Measurements from ENCODE around the gene STAG2. TPM values are rescaled to one million over a fixed set of nuclear protein-coding genes. Genes with fewer than 3 reads are reported as not detected.

STAG2 gene
- polyA plus RNA-seq, 3 donors = 20.6 to 56.2 (median 40.9) TPM

DNA sequence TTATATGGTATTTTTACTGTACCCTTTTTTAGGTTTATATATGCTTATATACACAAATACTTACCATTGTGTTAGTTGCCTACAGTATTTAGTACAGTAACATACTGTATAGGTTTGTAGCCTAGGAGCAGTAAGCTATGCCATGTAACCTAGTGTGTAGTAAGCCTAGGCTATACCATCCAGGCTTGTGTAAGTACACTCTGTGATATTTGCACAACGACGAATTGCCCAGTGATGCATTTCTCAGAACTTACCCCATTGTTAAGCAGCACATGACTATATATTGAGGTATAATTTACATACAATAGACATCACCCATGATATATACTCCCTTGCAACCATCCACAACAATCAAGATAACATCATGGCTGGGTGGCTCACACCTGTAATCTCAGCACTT is 40.1 kb downstream of the STAG2 start:
- H3K4me3 Mint-ChIP-seq = no peak overlapping the region
- peak overlapping the region in 1 of 2 donors; percentile 7 for H3K27ac ChIP-seq (ENCODE audit: low read depth in 1 of 2, low read length in 2 of 2)
- H3K9ac ChIP-seq (ENCODE audit: insufficient read depth, low read length, poor library complexity, severe bottlenecking) = no peak overlapping the region
- H2AFZ ChIP-seq (ENCODE audit: insufficient read depth, low read depth, low read length, poor library complexity, severe bottlenecking) = no peak overlapping the region
- no peaks in the 10 kb centered on the region for H3K36me3 ChIP-seq (replicated peaks in 1 of 2; ENCODE audit: control insufficient read depth in 1 of 2, insufficient read depth in 2 of 2, low read length in 2 of 2)
- no peak for DNase-seq
- no CpG with 5 or more reads among the region's 2 CpGs for WGBS (ENCODE audit: insufficient coverage)
- no peak for TF ChIP-seq CTCF (IDR thresholded peaks at IDR 0.05)
- H3K9me3 ChIP-seq (replicated peaks in 1 of 2; ENCODE audit: control insufficient read depth in 1 of 2, insufficient read depth in 1 of 2, low read length in 2 of 2) = no peaks in the 10 kb centered on the region
- peaks cover 0 to 2% (median 0%) of the 10 kb centered on the region in 7 donors for H3K9me3 Mint-ChIP-seq
- peaks cover 90% of the 10 kb centered on the region for H4K20me1 ChIP-seq (ENCODE audit: insufficient read depth, low read length)
- H3K27me3 ChIP-seq (ENCODE audit: control insufficient read depth in 2 of 2, insufficient read depth in 2 of 2, low read length in 2 of 2) = no peaks in the 10 kb centered on the region
- no peaks in the 10 kb centered on the region for H3K27me3 Mint-ChIP-seq (ENCODE audit: low read depth in 3 of 3)
- H3K27ac Mint-ChIP-seq = no peak overlapping the region
- H3K79me2 ChIP-seq (ENCODE audit: insufficient read depth, low read length) = peaks cover 100% of the 10 kb centered on the region
- H3K4me1 Mint-ChIP-seq = peaks cover 18% of the 10 kb centered on the region
- no peak overlapping the region for H3K4me3 ChIP-seq (replicated peaks in 1 of 3; ENCODE audit: low read depth in 2 of 3, low read length in 3 of 3)
- H3K4me1 ChIP-seq (ENCODE audit: control insufficient read depth in 1 of 2, insufficient read depth in 2 of 2, low read length in 2 of 2) = no peaks in the 10 kb centered on the region
- H3K36me3 Mint-ChIP-seq = peaks cover 0 to 3% of the 10 kb centered on the region in 2 donors
- intact Hi-C loops (cut with micrococcal nuclease) = no loop called here
- H3K4me2 ChIP-seq (replicated peaks; ENCODE audit: extremely low read depth, low read length, poor library complexity, severe bottlenecking) = no peak overlapping the region

- no peaks in the 10 kb centered on the region for H3K27me3 Mint-ChIP-seq (ENCODE audit: low read depth in 3 of 3)
- Histone ChIP-seq H3K36me3 (replicated peaks in 1 of 2; ENCODE audit: control insufficient read depth in 1 of 2, insufficient read depth in 2 of 2, low read length in 2 of 2) (no peaks in the 10 kb centered on the region), H3K79me2 (ENCODE audit: insufficient read depth, low read length) (peaks cover 98% of the 10 kb centered on the region), H3K4me1 (ENCODE audit: control insufficient read depth in 1 of 2, insufficient read depth in 2 of 2, low read length in 2 of 2) (peaks cover 0 to 5% of the 10 kb centered on the region in 2 donors), H4K20me1 (ENCODE audit: insufficient read depth, low read length) (peaks cover 88% of the 10 kb centered on the region), H3K4me2 (replicated peaks; ENCODE audit: extremely low read depth, low read length, poor library complexity, severe bottlenecking) (no peak overlapping the region), H2AFZ (ENCODE audit: insufficient read depth, low read depth, low read length, poor library complexity, severe bottlenecking) (no peak overlapping the region), H3K9ac (ENCODE audit: insufficient read depth, low read length, poor library complexity, severe bottlenecking) (no peak overlapping the region), H3K9me3 (replicated peaks in 1 of 2; ENCODE audit: control insufficient read depth in 1 of 2, insufficient read depth in 1 of 2, low read length in 2 of 2) (no peaks in the 10 kb centered on the region), H3K27me3 (ENCODE audit: control insufficient read depth in 2 of 2, insufficient read depth in 2 of 2, low read length in 2 of 2) (no peaks in the 10 kb centered on the region), H3K4me3 (replicated peaks in 1 of 3; ENCODE audit: low read depth in 2 of 3, low read length in 3 of 3) (no peak overlapping the region), H3K27ac (ENCODE audit: low read depth in 1 of 2, low read length in 2 of 2) (peak overlapping the region in 1 of 2 donors; percentile 51)
- no peaks in the 10 kb centered on the region for H3K36me3 Mint-ChIP-seq
- peaks cover 0 to 2% (median 0%) of the 10 kb centered on the region in 7 donors for H3K9me3 Mint-ChIP-seq
- DNase-seq = peak in 1 of 3 donors; percentile 4
- H3K4me3 Mint-ChIP-seq = no peak overlapping the region
- intact Hi-C loops (cut with micrococcal nuclease) = no loop called here
- peak overlapping the region in 2 of 7 donors; percentile 31 to 64 for H3K27ac Mint-ChIP-seq
- no peak for TF ChIP-seq CTCF (IDR thresholded peaks at IDR 0.05)
- H3K4me1 Mint-ChIP-seq = peaks cover 33% of the 10 kb centered on the region
Observed at GRCh38 chrX:124005228-124005627, 43.7 kb downstream of the STAG2 start.
